AG09309 (cell line): Measurements from ENCODE around the gene FKBP10.
"Not testable (repeated sequence)": the region's sequence is repeated elsewhere in the genome, so short reads cannot be mapped to it uniquely, and the experiment has no call there.

ENCODE experiments used
- DNase-seq: peaks from one replicate; pipeline ENCODE4 v3.0.0-alpha.2; 2010; ENCODE audit warnings: low read depth
- H3K4me3 ChIP-seq: 2 replicates; pipeline ENCODE4 v1.5.1; 2011; ENCODE audit warnings: mild to moderate bottlenecking, low read depth, low read length, moderate library complexity; ENCODE audit not compliant: control insufficient read depth
- TF ChIP-seq, protein P1 (sequence below): IDR thresholded peaks from 2 replicates; pipeline ENCODE4 v1.5.1; 2011; ENCODE audit warnings: mild to moderate bottlenecking, low read depth, low read length, inconsistent platforms; ENCODE audit not compliant: insufficient read depth, control insufficient read depth; ENCODE audit errors: missing control alignments

The FKBP10 gene

DNA sequence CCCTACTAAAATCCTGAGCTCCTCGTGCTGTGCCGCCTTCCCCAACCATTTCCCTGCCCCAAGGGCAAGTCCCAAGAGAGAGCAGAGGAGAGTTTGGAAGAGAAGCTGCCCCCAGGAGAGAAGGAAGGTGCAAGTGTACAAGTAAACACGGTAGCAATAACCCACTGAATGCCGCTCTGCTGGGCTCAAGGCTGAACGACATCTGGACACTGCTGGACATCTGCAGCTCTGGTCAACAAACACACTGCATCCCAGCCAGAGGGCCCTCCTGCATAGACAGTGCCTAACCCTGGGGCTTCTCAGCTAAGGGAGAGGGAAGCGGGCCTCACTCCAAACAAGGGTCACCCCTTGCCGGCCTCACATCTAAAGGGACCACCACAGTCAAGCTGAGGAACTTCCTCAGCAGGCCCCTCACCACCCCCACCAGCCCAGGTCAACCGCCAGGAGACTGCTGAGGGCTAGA is 39.0 kb upstream of the FKBP10 start:
- no peak overlapping the region for H3K4me3 ChIP-seq
- TF ChIP-seq, protein P1, sequence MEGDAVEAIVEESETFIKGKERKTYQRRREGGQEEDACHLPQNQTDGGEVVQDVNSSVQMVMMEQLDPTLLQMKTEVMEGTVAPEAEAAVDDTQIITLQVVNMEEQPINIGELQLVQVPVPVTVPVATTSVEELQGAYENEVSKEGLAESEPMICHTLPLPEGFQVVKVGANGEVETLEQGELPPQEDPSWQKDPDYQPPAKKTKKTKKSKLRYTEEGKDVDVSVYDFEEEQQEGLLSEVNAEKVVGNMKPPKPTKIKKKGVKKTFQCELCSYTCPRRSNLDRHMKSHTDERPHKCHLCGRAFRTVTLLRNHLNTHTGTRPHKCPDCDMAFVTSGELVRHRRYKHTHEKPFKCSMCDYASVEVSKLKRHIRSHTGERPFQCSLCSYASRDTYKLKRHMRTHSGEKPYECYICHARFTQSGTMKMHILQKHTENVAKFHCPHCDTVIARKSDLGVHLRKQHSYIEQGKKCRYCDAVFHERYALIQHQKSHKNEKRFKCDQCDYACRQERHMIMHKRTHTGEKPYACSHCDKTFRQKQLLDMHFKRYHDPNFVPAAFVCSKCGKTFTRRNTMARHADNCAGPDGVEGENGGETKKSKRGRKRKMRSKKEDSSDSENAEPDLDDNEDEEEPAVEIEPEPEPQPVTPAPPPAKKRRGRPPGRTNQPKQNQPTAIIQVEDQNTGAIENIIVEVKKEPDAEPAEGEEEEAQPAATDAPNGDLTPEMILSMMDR = no peak
- no peak for DNase-seq

DNA sequence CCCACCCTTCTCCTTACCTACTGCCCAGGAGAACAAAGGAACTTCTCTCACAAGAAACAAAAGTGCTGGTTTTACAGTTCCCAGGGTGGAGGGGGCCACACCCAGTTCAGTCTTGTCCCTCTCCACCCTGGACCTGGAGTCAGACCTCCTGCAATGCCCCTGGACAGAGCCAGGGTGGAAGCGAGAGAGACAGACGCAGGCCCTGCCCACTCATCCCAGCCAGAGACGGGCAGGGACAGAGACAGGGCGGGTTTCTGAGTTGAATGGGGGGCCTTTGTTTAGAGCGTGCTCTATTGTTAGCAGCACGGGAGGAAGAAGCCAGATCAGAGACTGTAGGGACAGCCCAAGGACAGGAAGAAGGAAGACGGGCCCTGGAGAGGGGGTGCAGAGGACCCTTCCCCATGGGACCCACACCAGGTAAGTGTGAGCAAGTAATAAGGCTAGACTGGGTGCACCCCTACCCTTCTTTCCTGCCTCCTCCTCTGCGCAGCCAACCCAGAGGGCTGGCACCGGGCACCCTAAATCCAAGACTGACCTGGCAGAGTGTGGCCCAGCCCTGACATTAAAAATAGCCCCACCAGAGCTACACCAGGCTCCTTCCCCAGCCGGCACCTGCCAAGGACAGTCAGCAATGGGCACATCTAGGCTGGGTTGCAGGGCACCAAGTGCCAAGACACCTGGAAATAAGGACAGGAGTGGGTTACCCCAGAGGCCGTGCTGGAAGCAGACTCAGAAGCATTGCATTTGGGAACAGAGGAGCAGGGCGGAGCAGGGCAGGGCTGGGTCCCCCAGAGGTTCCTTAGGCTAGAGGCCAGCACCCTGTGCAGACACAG is 37.2 kb upstream of the FKBP10 start:
- TF ChIP-seq, protein P1 = no peak
- no peak overlapping the region for H3K4me3 ChIP-seq
- DNase-seq = no peak

DNA sequence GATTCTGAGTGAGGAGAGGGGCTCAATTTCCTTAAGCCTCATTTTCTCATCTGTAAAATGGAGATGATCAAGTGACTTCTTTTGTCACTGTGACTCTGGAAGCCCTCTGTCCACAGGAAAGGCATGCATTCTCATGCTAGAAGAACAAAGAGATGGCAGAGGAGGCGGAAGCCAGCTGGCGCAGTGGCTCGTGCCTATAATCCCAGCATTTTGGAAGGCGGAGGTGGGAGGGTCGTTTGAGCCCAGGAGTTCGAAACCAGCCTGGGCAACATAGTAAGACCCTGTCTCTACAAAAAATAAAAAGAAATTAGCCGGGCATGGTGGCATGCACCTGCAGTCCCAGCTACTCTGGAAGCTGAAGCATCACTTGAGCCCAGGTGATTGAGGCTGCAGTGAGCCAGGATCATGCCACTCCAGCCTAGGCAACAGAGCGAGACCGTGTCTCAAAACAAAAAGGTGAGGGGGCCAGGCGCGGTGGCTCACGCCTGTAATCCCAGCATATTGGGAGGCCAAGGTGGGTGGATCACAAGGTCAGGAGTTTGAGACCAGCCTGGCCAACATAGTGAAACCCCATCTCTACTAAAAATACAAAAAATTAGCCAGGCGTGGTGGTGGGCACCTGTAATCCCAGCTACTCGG is 36.4 kb upstream of the FKBP10 start:
- not testable (repeated sequence) for H3K4me3 ChIP-seq, DNase-seq

DNA sequence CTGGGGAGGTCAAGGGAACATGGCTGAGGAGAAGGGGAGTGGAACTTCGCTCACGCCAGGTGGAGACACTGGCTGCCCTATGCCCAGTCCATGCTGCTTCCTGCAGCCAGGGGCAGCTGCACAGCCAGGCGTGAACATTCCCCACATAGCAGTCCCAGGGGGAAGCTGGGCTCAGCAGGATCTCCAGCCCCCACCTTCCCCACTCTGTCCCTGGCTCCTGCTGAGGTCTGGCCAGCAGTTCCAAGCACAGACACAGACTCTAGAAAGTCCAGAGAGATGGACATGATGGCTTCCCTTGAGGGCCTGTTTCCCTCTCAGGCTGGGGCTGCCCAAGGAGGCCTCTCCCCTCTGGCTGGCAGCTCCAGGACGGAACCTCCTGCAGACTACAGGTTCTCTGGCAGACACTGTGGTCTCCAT is 35.6 kb upstream of the FKBP10 start:
- H3K4me3 ChIP-seq = no peak overlapping the region
- TF ChIP-seq, protein P1 = peak; percentile 24
- no peak for DNase-seq

DNA sequence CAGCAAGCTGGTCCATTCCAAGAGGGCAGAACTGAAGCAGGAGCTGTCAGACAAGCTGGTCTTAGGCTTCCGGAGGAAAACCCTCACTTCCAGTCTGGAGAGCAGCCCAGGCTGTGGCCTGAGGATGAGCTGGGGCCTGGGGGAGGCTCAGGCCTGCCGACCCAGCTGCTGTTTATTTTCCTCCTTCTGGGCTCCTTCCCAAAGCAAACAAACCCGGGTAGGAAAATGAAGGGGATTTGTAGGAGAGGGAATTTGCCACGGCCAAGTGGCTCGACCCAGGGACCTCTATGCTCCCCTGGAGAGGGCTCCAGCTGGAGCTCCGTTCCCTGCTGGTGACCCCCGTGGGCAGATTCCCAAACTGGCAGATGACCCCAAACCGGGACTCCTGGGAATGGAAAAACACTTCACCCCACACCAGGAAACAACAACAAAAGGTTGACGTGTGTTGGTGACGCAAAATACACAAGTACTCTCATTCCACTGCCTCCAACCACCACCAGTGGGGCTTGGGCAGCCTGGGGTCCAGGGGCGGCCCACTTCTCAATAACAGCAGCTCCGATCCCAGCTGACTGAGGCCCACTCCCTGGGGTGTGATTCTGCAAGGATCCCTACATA is 35.1 kb upstream of the FKBP10 start:
- DNase-seq = peak; percentile 55
- TF ChIP-seq, protein P1 = no peak
- no peak overlapping the region for H3K4me3 ChIP-seq

DNA sequence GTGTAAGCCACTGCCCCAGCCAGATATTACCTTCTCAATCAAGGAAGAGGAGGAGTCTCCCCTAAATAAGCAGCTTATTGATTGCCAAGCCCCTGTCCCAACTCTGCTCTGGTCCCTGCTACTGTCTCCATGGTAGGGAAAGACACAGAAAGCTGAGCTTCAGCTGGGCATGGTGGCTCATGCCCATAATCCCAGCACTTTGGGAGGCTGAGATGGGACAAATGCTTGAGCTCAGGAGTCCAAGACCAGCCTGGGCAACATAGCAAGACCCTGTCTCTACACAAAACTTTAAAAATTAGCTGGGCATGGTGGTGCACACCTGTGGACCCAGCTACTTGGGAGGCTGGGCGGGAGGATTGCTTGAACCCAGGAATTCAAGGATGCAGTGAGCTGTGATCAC is 32.9 kb upstream of the FKBP10 start:
- TF ChIP-seq, protein P1 = no peak
- no peak for DNase-seq
- no peak overlapping the region for H3K4me3 ChIP-seq
